Epithelial cell of proximal tubule (primary cell): ENCODE measurements around the gene C17orf67. TPM values are rescaled to one million over a fixed set of nuclear protein-coding genes. Genes with fewer than 3 reads are reported as not detected.

Experiments used
- DNase-seq: peaks from one replicate; pipeline ENCODE4 v3.0.0-alpha.2; 2011; ENCODE audit warnings: low read depth
- H3K4me3 ChIP-seq: 2 replicates; pipeline ENCODE4 v1.5.1; 2011; ENCODE audit warnings: low read depth, mild to moderate bottlenecking, low read length
- CTCF ChIP-seq: conservative IDR thresholded peaks from 2 replicates; pipeline ENCODE4 v1.5.1; 2012; ENCODE audit warnings: low read depth, mild to moderate bottlenecking, low read length
- total RNA-seq: library from RNA; depleted of rRNA; stranded (reverse); fragments of >200 nt; gene quantifications from 2 replicates; pipeline ENCODE4 v1.2.3, GENCODE V29; 2015

Gene C17orf67
- total RNA-seq, 1 donor from 2014 or later: 0.17 TPM

GRCh38 chr17:56826611-56827414, 6.9 kb downstream of the C17orf67 start:
- DNase-seq: no peak
- no peak overlapping the region for H3K4me3 ChIP-seq
- TF ChIP-seq CTCF: no peak

GRCh38 chr17:56824503-56824902, 9.2 kb downstream of the C17orf67 start:
- no peak overlapping the region for H3K4me3 ChIP-seq
- DNase-seq: peak; percentile 42
- TF ChIP-seq CTCF: no peak

GRCh38 chr17:56823848-56824247, 9.9 kb downstream of the C17orf67 start:
- H3K4me3 ChIP-seq: no peak overlapping the region
- no peak for TF ChIP-seq CTCF
- no peak for DNase-seq

- no peak overlapping the region for H3K4me3 ChIP-seq
- no peak for DNase-seq
- TF ChIP-seq CTCF: no peak
Observed at GRCh38 chr17:56822725-56823124, 11.0 kb downstream of the C17orf67 start.

GRCh38 chr17:56821847-56822534, 11.7 kb downstream of the C17orf67 start:
- TF ChIP-seq CTCF: no peak
- no peak overlapping the region for H3K4me3 ChIP-seq
- DNase-seq: no peak

GRCh38 chr17:56820207-56820606, 13.5 kb downstream of the C17orf67 start:
- H3K4me3 ChIP-seq: no peak overlapping the region
- DNase-seq: no peak
- no peak for TF ChIP-seq CTCF
